A673 (cell line): ENCODE results near the gene MBNL2. TPM values are rescaled to one million over a fixed set of nuclear protein-coding genes. Genes with fewer than 3 reads are reported as not detected.

Experiments used
- BruUV-seq: library from RNA; stranded (reverse); fragments of 400-500 nt; replicated peaks from 2 replicates; lab custom pipeline; 2021; lab: Mats Ljungman, UMichigan
- CTCF ChIA-PET: fragments of 300-600 bp; sonication (Branson Sonifier 250); formaldehyde crosslinking; loops from one replicate; lab custom pipeline; 2022; ENCODE audit warnings: antibody characterized with exemption; lab: Charles Lee
- POLR2A ChIA-PET: fragments of 300-600 bp; sonication (Branson Sonifier 250); formaldehyde crosslinking; loops from one replicate; lab custom pipeline; 2022; ENCODE audit warnings: antibody characterized with exemption; ENCODE audit not compliant: low non-redundant PET; lab: Charles Lee
- DNase-seq: peaks from one replicate; pipeline ENCODE4 v3.0.0-alpha.2; 2015; ENCODE audit warnings: low spot score
- H3K27ac ChIP-seq: fragments of 200-600 bp; sonication (generic); 2 replicates; pipeline ENCODE4 v1.5.1; 2016; ENCODE audit warnings: mixed run types, low read depth, mild to moderate bottlenecking, mixed read lengths, antibody characterized with exemption, low read length; ENCODE audit not compliant: poor library complexity, severe bottlenecking
- H3K27me3 ChIP-seq: fragments of 200-600 bp; sonication (generic); replicated peaks from 2 replicates; pipeline ENCODE4 v1.6.1; 2017; ENCODE audit warnings: mixed run types, low read depth, mild to moderate bottlenecking, mixed read lengths, antibody characterized with exemption, low read length; ENCODE audit not compliant: insufficient read depth, poor library complexity
- H3K36me3 ChIP-seq: fragments of 200-600 bp; sonication (generic); 2 replicates; pipeline ENCODE4 v1.6.1; 2016; ENCODE audit warnings: mixed run types, mild to moderate bottlenecking, mixed read lengths, antibody characterized with exemption, low read length; ENCODE audit not compliant: insufficient read depth, poor library complexity, severe bottlenecking
- H3K4me1 ChIP-seq: fragments of 200-600 bp; sonication (generic); 2 replicates; pipeline ENCODE4 v1.6.1; 2017; ENCODE audit warnings: mixed run types, mild to moderate bottlenecking, mixed read lengths, antibody characterized with exemption, low read length; ENCODE audit not compliant: insufficient read depth, poor library complexity, severe bottlenecking
- H3K4me3 ChIP-seq: fragments of 200-600 bp; sonication (generic); 2 replicates; pipeline ENCODE4 v1.5.1; 2016; ENCODE audit warnings: low read depth, mixed run types, mild to moderate bottlenecking, mixed read lengths, low read length; ENCODE audit not compliant: poor library complexity, severe bottlenecking
- H3K9me3 ChIP-seq: fragments of 200-600 bp; sonication (generic); 2 replicates; pipeline ENCODE4 v1.6.1; 2016; ENCODE audit warnings: mixed run types, low read depth, mild to moderate bottlenecking, mixed read lengths, antibody characterized with exemption, low read length; ENCODE audit not compliant: poor library complexity, severe bottlenecking
- EZH2 ChIP-seq: fragments of 200-600 bp; sonication (generic); IDR thresholded peaks from 2 replicates; pipeline ENCODE4 v1.6.1; 2017; ENCODE audit warnings: borderline replicate concordance, low read depth, mild to moderate bottlenecking, mixed read lengths, antibody characterized with exemption, low read length; ENCODE audit not compliant: poor library complexity, severe bottlenecking
- intact Hi-C: fragments of 100-400 bp; cut with micrococcal nuclease; formaldehyde crosslinking; loops from one replicate; pipeline ENCODE4 v1.10.0; 2022; ENCODE audit not compliant: unreplicated experiment
- total RNA-seq: library from RNA; stranded (reverse); gene quantifications from 2 replicates; pipeline ENCODE4 v1.2.3, GENCODE V29; 2021
- TF ChIP-seq, protein P1 (sequence below): fragments of 300-800, 200-600 bp; sonication (generic); conservative IDR thresholded peaks from 2 replicates; pipeline ENCODE4 v1.5.1; 2017; ENCODE audit warnings: low read depth, mild to moderate bottlenecking, antibody characterized with exemption, low read length, moderate library complexity, mixed read lengths

Gene MBNL2
- total RNA-seq, 1 experiment from 2014 or later = 12.0 TPM

DNA sequence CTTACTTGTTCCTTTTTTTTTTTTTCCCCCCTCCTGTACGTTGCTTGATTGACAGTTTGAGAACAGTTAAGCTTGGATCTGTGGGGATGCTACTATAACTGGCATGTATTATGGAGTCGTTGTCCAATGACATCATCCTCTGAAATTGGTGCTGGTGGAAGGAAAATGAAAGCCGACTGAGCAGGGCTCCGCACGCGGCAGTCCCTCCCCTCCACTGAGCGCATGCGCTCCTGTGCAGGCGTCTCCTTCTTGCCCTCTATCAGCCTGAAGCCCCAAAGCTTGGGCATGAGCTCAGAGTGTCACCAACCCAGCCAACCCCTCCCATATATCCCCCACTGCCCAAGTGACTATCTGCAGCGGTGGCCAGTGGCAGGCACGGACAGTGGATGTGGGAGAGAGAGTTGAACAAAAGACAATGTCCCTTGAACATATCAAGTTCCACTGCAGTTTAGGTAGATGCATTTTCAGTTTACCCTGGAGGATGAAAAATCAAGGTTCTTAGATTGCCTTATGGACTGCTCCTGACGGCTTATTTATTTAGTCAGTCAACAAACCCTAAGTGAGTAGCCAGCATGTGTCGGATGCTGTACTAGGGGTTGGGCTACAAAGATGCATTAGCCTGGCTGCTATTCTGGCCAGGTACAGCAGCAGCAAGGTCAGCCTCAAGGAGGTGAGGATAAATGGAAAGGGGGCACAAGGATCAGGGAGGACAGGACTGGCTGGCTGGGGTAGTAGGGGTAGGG lies 20.8 kb downstream of the MBNL2 start:
- no TSS peak for BruUV-seq
- no peaks in the 10 kb centered on the region for H3K27me3 ChIP-seq

DNA sequence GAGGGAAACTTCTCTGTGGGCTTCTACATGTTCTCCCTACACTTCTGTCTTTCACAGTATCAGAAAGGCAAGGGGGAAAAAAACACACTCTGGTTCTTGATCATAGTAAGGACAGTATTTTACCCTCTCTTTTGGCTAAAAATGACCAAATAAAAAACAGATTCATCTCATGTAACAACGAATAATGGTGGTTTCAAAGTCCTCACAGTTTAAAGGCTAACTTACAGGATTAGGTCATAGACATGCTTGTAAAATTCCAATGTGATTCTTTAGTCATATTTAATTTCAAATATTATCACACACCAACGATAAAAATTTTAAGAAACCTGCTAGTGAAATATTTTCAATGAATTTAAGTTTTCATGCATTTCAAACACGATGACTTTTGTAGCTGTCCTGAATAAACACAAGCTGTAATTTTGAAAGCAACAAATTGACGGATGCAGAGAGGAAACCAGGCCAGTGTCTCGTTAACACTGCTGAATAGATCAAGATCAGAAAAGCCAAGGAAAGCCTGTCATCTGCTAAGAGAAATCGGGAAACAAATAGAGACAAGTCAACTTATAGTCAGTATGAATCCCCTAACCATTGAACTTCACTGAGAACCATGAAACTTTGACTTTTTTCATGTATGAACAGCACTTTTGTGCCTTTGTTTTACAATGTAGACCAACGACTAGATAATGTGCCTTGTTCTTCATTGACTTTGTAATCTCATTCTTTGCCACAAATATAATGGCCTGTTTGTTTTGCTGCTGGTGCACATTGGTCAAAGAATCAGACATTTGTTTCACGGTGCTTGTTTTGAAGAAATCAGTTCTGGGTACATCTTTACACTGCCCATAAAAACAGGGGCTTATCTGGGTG lies 22.0 kb downstream of the MBNL2 start:
- no peak overlapping the region for H3K4me3 ChIP-seq
- TF ChIP-seq, protein P1, sequence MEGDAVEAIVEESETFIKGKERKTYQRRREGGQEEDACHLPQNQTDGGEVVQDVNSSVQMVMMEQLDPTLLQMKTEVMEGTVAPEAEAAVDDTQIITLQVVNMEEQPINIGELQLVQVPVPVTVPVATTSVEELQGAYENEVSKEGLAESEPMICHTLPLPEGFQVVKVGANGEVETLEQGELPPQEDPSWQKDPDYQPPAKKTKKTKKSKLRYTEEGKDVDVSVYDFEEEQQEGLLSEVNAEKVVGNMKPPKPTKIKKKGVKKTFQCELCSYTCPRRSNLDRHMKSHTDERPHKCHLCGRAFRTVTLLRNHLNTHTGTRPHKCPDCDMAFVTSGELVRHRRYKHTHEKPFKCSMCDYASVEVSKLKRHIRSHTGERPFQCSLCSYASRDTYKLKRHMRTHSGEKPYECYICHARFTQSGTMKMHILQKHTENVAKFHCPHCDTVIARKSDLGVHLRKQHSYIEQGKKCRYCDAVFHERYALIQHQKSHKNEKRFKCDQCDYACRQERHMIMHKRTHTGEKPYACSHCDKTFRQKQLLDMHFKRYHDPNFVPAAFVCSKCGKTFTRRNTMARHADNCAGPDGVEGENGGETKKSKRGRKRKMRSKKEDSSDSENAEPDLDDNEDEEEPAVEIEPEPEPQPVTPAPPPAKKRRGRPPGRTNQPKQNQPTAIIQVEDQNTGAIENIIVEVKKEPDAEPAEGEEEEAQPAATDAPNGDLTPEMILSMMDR = no peak
- TF ChIP-seq EZH2 = no peak
- H3K36me3 ChIP-seq = no peaks in the 10 kb centered on the region
- H3K9me3 ChIP-seq = no peaks in the 10 kb centered on the region
- no peak overlapping the region for H3K27ac ChIP-seq
- intact Hi-C loops = no loop called here
- BruUV-seq = no TSS peak
- no peaks in the 10 kb centered on the region for H3K27me3 ChIP-seq
- no peak for DNase-seq
- POLR2A ChIA-PET = no interaction called here
- H3K4me1 ChIP-seq = peaks cover 19% of the 10 kb centered on the region
- CTCF ChIA-PET = no interaction called here

More for the DNA sequence above, 20.8 kb downstream of the MBNL2 start:
- DNase-seq = no peak
- Histone ChIP-seq H3K27ac (no peak overlapping the region), H3K4me3 (no peak overlapping the region), H3K4me1 (peaks cover 15% of the 10 kb centered on the region), H3K9me3 (no peaks in the 10 kb centered on the region), H3K36me3 (no peaks in the 10 kb centered on the region)
- intact Hi-C loops = no loop called here
- ChIA-PET POLR2A (no interaction called here), CTCF (no interaction called here)
- no peak for TF ChIP-seq EZH2
- TF ChIP-seq, protein P1 = no peak

GRCh38 chr13:97245011-97245410 lies 22.9 kb downstream of the MBNL2 start:
- no TSS peak for BruUV-seq
- H3K27me3 ChIP-seq = no peaks in the 10 kb centered on the region
- no peaks in the 10 kb centered on the region for H3K9me3 ChIP-seq
- POLR2A ChIA-PET = no interaction called here
- TF ChIP-seq, protein P1 = no peak
- TF ChIP-seq EZH2 = no peak
- intact Hi-C loops = no loop called here
- H3K27ac ChIP-seq = no peak overlapping the region
- no peak overlapping the region for H3K4me3 ChIP-seq
- DNase-seq = no peak
- H3K4me1 ChIP-seq = peaks cover 28% of the 10 kb centered on the region
- CTCF ChIA-PET = no interaction called here
- H3K36me3 ChIP-seq = no peaks in the 10 kb centered on the region
